Activated naive CD4-positive, alpha-beta T cell treated with anti-CD3 and anti-CD28 coated beads, Interleukin-2, amount 50 U/mL, for 24 hours (primary cell): ENCODE measurements around the gene TBC1D5.
A peak's percentile ranks its signal among the peaks of the same experiment; 100 is the strongest.

Source experiments
- H3K27ac Mint-ChIP-seq: one replicate; pipeline ENCODE4 v1.8.0; 2021; ENCODE audit warnings: mild to moderate bottlenecking, mixed read lengths
- H3K27me3 Mint-ChIP-seq: one replicate; pipeline ENCODE4 v1.8.0; 2021; ENCODE audit warnings: mixed read lengths
- H3K36me3 Mint-ChIP-seq: one replicate; pipeline ENCODE4 v1.8.0; 2021; ENCODE audit warnings: mixed read lengths
- H3K4me1 Mint-ChIP-seq: one replicate; pipeline ENCODE4 v1.8.0; 2021; ENCODE audit warnings: mixed read lengths
- H3K4me3 Mint-ChIP-seq: one replicate; pipeline ENCODE4 v1.8.0; 2021; ENCODE audit warnings: mild to moderate bottlenecking, mixed read lengths
- H3K9me3 Mint-ChIP-seq: one replicate; pipeline ENCODE4 v1.8.0; 2021; ENCODE audit warnings: mixed read lengths

The TBC1D5 gene

DNA sequence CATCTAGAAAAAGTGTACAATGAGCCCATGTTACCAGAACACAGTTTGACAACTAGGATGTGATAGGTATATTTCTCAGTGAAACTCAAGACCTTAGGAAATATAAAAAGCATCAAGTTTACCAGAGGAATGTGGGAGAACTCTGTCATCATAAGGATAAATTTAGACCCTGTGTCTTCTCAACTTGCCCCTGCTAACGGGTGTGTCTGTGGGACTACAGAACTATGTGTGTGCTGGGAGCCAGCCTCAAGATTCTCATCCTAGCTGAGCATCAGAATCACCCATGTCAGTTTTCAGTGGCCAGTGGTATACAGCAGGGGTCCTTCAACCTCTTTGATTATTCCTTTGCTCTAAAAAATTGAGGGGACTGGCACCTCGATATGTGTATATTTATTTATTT lies 464.4 kb downstream of the TBC1D5 start:
- Mint-ChIP-seq H3K9me3 (no peaks in the 10 kb centered on the region), H3K36me3 (peaks cover 4% of the 10 kb centered on the region), H3K27me3 (no peaks in the 10 kb centered on the region), H3K4me3 (no peak overlapping the region), H3K4me1 (no peaks in the 10 kb centered on the region), H3K27ac (no peak overlapping the region)

GRCh38 chr3:17266846-17267245 lies 475.6 kb downstream of the TBC1D5 start:
- no peaks in the 10 kb centered on the region for H3K4me1 Mint-ChIP-seq
- no peak overlapping the region for H3K4me3 Mint-ChIP-seq
- H3K27me3 Mint-ChIP-seq = no peaks in the 10 kb centered on the region
- H3K36me3 Mint-ChIP-seq = no peaks in the 10 kb centered on the region
- H3K9me3 Mint-ChIP-seq = no peaks in the 10 kb centered on the region
- H3K27ac Mint-ChIP-seq = no peak overlapping the region

DNA sequence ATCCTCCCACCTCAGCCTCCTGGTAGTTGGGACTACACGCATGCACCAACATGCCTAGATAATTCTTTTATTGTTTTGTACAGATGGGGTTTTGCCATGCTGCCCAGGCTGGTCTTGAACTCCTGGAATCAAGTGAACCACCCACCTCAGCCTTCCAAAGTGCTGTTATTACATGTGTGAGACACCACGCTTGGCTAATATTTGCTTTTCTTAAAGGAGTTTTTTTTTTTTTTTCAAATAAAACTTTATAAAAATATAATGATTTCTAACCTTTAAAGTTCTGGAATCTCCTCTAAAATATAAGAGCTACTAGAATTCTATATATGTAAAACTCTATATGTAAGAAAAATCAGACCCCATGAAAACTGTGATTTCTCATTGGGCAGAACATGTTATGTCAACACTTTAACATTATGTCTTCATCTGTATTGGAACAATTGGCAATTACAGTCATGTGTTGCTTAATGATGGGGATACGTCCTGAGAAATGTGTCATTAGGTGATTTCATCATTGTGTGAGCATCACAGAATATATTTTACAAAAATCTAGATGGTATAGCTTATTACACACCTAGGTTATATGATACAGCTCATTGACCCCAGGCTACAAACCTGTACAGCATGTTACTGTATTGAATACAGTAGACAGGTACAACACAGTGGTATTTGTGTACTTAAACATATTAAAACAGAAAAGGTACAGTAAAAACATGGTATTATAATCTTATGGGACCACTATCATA lies 480.6 kb downstream of the TBC1D5 start:
- Mint-ChIP-seq H3K36me3 (peaks cover under 1% of the 10 kb centered on the region), H3K9me3 (no peaks in the 10 kb centered on the region), H3K27ac (no peak overlapping the region), H3K4me1 (no peaks in the 10 kb centered on the region), H3K4me3 (no peak overlapping the region), H3K27me3 (no peaks in the 10 kb centered on the region)

DNA sequence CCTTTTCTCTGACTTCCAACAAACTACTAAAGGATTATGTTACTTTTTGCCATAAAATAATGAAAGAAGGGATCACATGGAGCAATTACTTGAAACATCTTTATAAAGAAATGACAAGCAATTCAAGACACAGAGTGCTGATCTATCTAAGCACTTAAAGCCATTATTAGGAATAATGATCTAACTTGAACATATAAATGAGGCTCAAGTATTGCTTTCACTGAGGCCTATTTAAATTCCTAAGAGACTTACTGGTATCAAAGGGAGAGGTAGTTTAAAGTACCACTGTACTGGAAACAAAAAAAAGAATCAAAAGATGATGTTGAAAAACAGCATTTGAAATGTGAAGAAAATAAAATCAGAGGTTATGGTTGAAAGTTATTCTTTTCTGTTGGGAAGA lies 482.2 kb downstream of the TBC1D5 start:
- Mint-ChIP-seq H3K27ac (no peak overlapping the region), H3K4me3 (no peak overlapping the region), H3K27me3 (no peaks in the 10 kb centered on the region)

DNA sequence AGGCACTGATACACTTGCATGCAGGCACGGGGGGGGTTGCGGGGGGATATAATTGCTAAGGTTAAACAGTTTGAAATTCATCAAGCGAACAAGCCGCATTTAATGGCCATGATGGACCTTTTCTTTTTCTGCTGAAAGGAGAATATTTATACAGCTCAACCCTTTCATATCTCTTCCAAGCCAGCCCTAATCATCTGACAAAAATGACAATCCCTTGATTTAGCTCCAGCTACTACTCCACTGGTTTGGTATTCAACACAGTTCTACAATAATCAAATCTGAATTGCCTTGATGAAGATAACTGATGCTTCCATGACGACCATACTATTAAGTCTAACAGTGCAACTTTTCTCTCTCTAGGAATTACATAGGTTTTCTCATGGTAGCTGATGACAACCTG lies 482.7 kb downstream of the TBC1D5 start:
- no peak overlapping the region for H3K4me3 Mint-ChIP-seq
- H3K27ac Mint-ChIP-seq = no peak overlapping the region
- peaks cover 4% of the 10 kb centered on the region for H3K36me3 Mint-ChIP-seq
- no peaks in the 10 kb centered on the region for H3K27me3 Mint-ChIP-seq
- no peaks in the 10 kb centered on the region for H3K9me3 Mint-ChIP-seq
- no peaks in the 10 kb centered on the region for H3K4me1 Mint-ChIP-seq

More for the DNA sequence above, 482.2 kb downstream of the TBC1D5 start:
- Mint-ChIP-seq H3K36me3 (peaks cover 2% of the 10 kb centered on the region), H3K4me1 (no peaks in the 10 kb centered on the region), H3K9me3 (no peaks in the 10 kb centered on the region)

- no peaks in the 10 kb centered on the region for H3K9me3 Mint-ChIP-seq
- H3K36me3 Mint-ChIP-seq = peaks cover 5% of the 10 kb centered on the region
- H3K4me1 Mint-ChIP-seq = no peaks in the 10 kb centered on the region
- no peaks in the 10 kb centered on the region for H3K27me3 Mint-ChIP-seq
- no peak overlapping the region for H3K4me3 Mint-ChIP-seq
- no peak overlapping the region for H3K27ac Mint-ChIP-seq
These were observed 483.5 kb downstream of the TBC1D5 start for GRCh38 chr3:17258823-17259436.

DNA sequence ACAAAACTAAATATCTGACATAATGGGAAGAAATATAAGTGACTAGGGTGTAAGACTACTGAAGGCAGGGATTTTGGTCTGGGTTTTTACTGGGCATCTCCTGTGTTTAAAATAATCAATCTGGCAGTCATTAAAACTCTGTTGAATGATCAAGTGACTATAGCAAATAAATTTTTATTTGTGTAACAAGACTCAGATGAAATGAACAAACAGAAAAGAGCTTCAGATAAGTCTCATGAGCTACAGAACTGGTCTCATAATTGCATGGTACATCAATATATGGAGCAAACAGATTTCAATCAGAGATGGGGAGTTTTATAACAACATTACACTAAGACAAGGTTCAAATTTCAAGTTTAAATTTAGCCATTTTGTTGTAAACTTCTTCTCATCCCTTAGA lies 485.2 kb downstream of the TBC1D5 start:
- Mint-ChIP-seq H3K36me3 (peaks cover 5% of the 10 kb centered on the region), H3K27me3 (no peaks in the 10 kb centered on the region), H3K9me3 (no peaks in the 10 kb centered on the region), H3K27ac (no peak overlapping the region), H3K4me1 (no peaks in the 10 kb centered on the region), H3K4me3 (no peak overlapping the region)

DNA sequence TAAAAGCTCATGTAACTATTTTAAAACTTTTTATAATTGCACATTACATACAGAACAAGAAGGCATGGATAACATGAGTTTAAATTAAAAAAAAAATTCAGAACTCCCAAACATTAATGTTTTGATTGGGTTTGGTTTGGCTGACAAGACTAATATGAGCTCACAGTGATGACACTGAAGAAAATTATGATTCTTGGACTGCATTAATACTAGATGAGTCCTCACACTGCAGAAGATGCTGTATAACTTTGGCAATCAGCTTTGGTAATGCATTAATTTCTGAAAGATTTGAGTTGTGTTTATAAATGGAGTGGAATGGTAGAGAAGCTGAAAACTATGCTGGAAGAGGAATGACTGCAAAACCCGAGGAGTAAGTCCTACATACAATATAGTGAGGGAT lies 498.8 kb downstream of the TBC1D5 start:
- no peak overlapping the region for H3K4me3 Mint-ChIP-seq
- H3K4me1 Mint-ChIP-seq = no peaks in the 10 kb centered on the region
- no peak overlapping the region for H3K27ac Mint-ChIP-seq
- peaks cover 2% of the 10 kb centered on the region for H3K36me3 Mint-ChIP-seq
- no peaks in the 10 kb centered on the region for H3K9me3 Mint-ChIP-seq
- no peaks in the 10 kb centered on the region for H3K27me3 Mint-ChIP-seq

DNA sequence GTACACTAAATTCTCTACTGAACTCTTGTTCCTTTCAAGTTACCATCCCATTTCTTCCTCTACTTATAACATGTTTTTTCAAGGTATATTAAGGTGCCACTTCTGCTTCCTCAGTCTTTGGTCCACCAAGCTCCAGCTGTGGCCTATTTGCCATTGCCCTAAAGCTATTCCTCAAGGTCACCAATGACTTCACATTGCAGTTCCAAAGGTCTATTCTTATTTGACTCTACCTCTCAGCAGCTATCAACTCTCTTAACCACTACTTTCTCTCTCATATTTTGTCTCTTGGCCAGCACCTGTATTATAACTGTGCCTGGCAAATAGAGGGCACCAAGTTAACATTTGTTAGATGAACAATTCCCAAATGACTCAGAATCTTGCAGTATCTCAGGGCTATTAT lies 503.0 kb downstream of the TBC1D5 start:
- Mint-ChIP-seq H3K4me1 (peaks cover 18% of the 10 kb centered on the region), H3K9me3 (no peaks in the 10 kb centered on the region), H3K36me3 (no peaks in the 10 kb centered on the region), H3K27me3 (no peaks in the 10 kb centered on the region), H3K4me3 (no peak overlapping the region), H3K27ac (no peak overlapping the region)

DNA sequence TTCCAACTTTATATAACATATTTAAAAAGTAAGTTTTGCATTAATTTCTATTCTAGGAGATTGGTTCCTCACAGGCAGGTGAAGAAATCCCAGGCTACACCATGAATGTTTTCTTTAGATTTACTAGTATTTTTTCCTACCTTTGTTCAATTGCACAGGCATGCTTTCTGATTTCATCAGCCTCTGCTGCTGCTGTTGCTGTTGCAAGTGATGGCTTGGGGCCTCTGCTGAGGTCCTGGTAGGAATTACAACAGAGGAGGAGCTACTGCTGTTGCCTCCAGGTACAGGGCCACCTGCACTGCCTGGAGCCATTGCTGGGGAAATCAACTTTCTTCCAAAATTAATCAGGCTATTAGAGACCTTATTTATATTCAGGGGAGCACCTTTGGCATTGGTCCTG lies 504.4 kb downstream of the TBC1D5 start:
- Mint-ChIP-seq H3K4me1 (peaks cover 29% of the 10 kb centered on the region), H3K27me3 (no peaks in the 10 kb centered on the region), H3K36me3 (no peaks in the 10 kb centered on the region), H3K9me3 (no peaks in the 10 kb centered on the region), H3K27ac (no peak overlapping the region), H3K4me3 (no peak overlapping the region)

DNA sequence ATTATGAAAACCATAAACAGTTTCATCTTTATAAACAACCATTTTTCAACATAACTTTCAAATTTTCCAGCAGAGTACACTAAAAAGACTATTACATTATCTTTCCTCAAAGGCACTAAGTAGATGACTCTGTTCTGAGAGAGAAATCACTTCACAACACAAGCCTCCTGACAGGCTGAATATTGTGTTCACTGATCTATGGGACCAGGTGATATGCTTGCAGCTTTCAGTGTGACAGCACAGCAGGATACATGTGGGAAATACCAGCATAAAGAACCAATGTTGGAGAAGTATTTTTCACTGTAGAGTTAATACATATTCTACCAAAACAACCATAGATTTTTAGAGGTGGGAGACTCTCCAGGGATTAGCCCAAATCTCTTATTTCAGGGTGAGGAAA lies 507.1 kb downstream of the TBC1D5 start:
- H3K27ac Mint-ChIP-seq = peak overlapping the region; percentile 32
- no peaks in the 10 kb centered on the region for H3K9me3 Mint-ChIP-seq
- H3K36me3 Mint-ChIP-seq = peaks cover 2% of the 10 kb centered on the region

GRCh38 chr3:17234382-17234781 lies 508.0 kb downstream of the TBC1D5 start:
- Mint-ChIP-seq H3K4me1 (peaks cover 29% of the 10 kb centered on the region), H3K27me3 (no peaks in the 10 kb centered on the region), H3K27ac (peak overlapping the region; percentile 76), H3K4me3 (no peak overlapping the region), H3K36me3 (peaks cover 2% of the 10 kb centered on the region), H3K9me3 (no peaks in the 10 kb centered on the region)

More for the DNA sequence above, 507.1 kb downstream of the TBC1D5 start:
- peaks cover 29% of the 10 kb centered on the region for H3K4me1 Mint-ChIP-seq
- no peaks in the 10 kb centered on the region for H3K27me3 Mint-ChIP-seq
- H3K4me3 Mint-ChIP-seq = no peak overlapping the region

GRCh38 chr3:17233398-17233800 lies 509.0 kb downstream of the TBC1D5 start:
- H3K4me3 Mint-ChIP-seq = no peak overlapping the region
- no peaks in the 10 kb centered on the region for H3K27me3 Mint-ChIP-seq
- H3K4me1 Mint-ChIP-seq = peaks cover 29% of the 10 kb centered on the region
- peaks cover 2% of the 10 kb centered on the region for H3K36me3 Mint-ChIP-seq
- no peaks in the 10 kb centered on the region for H3K9me3 Mint-ChIP-seq
- H3K27ac Mint-ChIP-seq = peak overlapping the region; percentile 2

DNA sequence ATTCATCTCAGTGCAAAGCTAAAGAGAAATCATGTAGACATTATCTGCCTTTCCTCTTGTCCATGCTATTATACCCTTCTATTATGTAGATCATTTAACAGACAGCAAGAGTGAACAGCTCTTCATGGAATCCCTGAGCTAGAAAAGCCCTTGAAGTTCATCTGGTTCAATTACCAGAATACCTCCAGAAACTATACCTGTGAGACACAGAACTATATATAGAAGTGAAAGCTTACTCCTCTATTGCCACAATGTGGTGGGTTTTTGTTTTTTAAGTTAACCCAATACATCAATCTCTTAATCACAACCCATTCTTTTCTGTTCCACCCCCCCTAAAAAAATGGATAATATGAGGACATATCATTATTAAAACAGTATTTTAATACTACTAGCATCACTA lies 510.0 kb downstream of the TBC1D5 start:
- Mint-ChIP-seq H3K27me3 (no peaks in the 10 kb centered on the region), H3K27ac (no peak overlapping the region), H3K36me3 (peaks cover 2% of the 10 kb centered on the region), H3K4me3 (no peak overlapping the region), H3K4me1 (peaks cover 29% of the 10 kb centered on the region), H3K9me3 (no peaks in the 10 kb centered on the region)

GRCh38 chr3:17231537-17232261 lies 510.7 kb downstream of the TBC1D5 start:
- Mint-ChIP-seq H3K4me1 (peaks cover 31% of the 10 kb centered on the region), H3K4me3 (no peak overlapping the region), H3K36me3 (peaks cover 3% of the 10 kb centered on the region), H3K27me3 (no peaks in the 10 kb centered on the region), H3K9me3 (no peaks in the 10 kb centered on the region), H3K27ac (no peak overlapping the region)

GRCh38 chr3:17227472-17227871 lies 515.0 kb downstream of the TBC1D5 start:
- no peak overlapping the region for H3K4me3 Mint-ChIP-seq
- H3K27ac Mint-ChIP-seq = no peak overlapping the region
- H3K4me1 Mint-ChIP-seq = peaks cover 3% of the 10 kb centered on the region
- H3K27me3 Mint-ChIP-seq = no peaks in the 10 kb centered on the region
- H3K9me3 Mint-ChIP-seq = no peaks in the 10 kb centered on the region
- H3K36me3 Mint-ChIP-seq = peaks cover 9% of the 10 kb centered on the region
